Activated CD4-positive, alpha-beta memory T cell treated with anti-CD3 and anti-CD28 coated beads, Interleukin-2, amount 10 ng/mL, durations not matched to agents 7 days and 5 days (primary cell): ENCODE results near the gene PTPRM. TPM values are rescaled to one million over a fixed set of nuclear protein-coding genes. Genes with fewer than 3 reads are reported as not detected.
"Not testable (repeated sequence)": the region's sequence is repeated elsewhere in the genome, so short reads cannot be mapped to it uniquely, and the experiment has no call there.

Experiments
- CTCF ChIA-PET: fragments of 350-600 bp; sonication (Branson Sonifier 250); formaldehyde crosslinking; loops from one replicate; lab custom pipeline; 2021; ENCODE audit warnings: antibody characterized with exemption, inconsistent platforms; lab: Charles Lee
- POLR2A ChIA-PET: fragments of 350-600 bp; sonication (Branson Sonifier 250); formaldehyde crosslinking; loops from one replicate; lab custom pipeline; 2021; ENCODE audit warnings: antibody characterized with exemption; lab: Charles Lee
- DNase-seq: peaks from one replicate; pipeline ENCODE4 v3.0.0-alpha.2; 2020
- H3K27ac Mint-ChIP-seq: one replicate; pipeline ENCODE4 v1.8.0; 2021; ENCODE audit warnings: mild to moderate bottlenecking, mixed read lengths
- H3K27me3 Mint-ChIP-seq: one replicate; pipeline ENCODE4 v1.8.0; 2021; ENCODE audit warnings: mixed read lengths
- H3K36me3 Mint-ChIP-seq: one replicate; pipeline ENCODE4 v1.8.0; 2021; ENCODE audit warnings: low read depth, mixed read lengths
- H3K4me1 Mint-ChIP-seq: one replicate; pipeline ENCODE4 v1.8.0; 2021; ENCODE audit warnings: mixed read lengths
- H3K4me3 Mint-ChIP-seq: one replicate; pipeline ENCODE4 v1.8.0; 2021; ENCODE audit warnings: mild to moderate bottlenecking, mixed read lengths
- H3K9me3 Mint-ChIP-seq: one replicate; pipeline ENCODE4 v1.8.0; 2021; ENCODE audit warnings: mixed read lengths
- total RNA-seq, 2 experiments: library from RNA; stranded (reverse); gene quantifications; one replicate each; pipeline ENCODE4 v1.2.3, GENCODE V29; 2021

Gene PTPRM
- total RNA-seq, 2 experiments from 2014 or later = 9.3 to 12.3 TPM

DNA sequence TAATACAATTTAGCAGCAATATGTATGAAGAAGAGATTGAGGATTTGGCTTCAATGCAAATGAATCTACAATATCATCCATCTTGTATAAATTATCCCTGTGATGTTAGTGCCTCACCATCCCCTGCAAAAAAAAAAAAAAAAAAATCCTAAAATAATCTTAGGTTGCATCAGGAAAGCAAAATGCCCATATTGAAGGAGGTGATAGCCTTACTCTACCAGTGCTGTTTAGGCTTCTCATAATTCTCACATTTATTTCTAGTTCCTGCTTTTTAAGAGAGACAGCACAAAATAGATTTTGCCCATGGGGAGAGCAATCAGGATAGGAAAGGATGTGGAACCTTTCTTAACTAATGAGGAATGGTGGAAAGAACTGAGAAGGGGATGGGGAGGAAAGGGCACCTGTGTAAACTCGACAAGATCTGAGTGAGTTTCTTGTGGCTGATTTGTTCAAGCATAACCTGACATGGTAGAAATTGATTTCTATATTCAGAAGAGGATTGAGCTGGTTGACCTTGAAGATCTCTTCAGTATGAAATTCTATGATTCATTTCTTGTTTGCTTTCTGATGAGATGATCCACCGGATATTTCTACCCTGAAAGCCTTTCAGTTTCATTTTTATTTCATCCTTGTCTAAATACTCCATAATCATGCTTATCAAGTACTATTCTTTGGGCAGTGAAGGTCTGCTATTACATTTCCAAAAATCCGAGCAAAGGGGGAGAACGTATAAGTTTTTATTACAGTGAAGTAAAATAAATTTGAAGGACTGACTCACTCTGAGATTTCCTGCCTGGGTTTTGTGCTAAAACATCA, 391.2 kb downstream of the PTPRM start:
- POLR2A ChIA-PET = interaction anchor here (1.4 kb wide), 1 partner anchor 11 kb away, joined by 3 read pairs; no protein-coding TSS in a partner anchor
- Mint-ChIP-seq H3K4me1 (peaks cover 43% of the 10 kb centered on the region), H3K36me3 (no peaks in the 10 kb centered on the region), H3K4me3 (peak overlapping the region; percentile 70), H3K9me3 (peaks cover 4% of the 10 kb centered on the region), H3K27ac (peak overlapping the region; percentile 88), H3K27me3 (no peaks in the 10 kb centered on the region)
- CTCF ChIA-PET = interaction anchor here (0.7 to 1.2 kb wide), 2 partner anchors 8 to 11 kb away, joined by 3 to 7 read pairs; no protein-coding TSS in a partner anchor
- DNase-seq = no peak

GRCh38 chr18:7958897-7959146, 391.7 kb downstream of the PTPRM start:
- H3K9me3 Mint-ChIP-seq = peaks cover 4% of the 10 kb centered on the region
- ChIA-PET POLR2A (interaction anchor here (1.4 kb wide), 1 partner anchor 11 kb away, joined by 3 read pairs; no protein-coding TSS in a partner anchor), CTCF (interaction anchor here (0.7 to 1.2 kb wide), 3 partner anchors 8 to 11 kb away, joined by 3 to 7 read pairs (median 3); no protein-coding TSS in a partner anchor)
- H3K27me3 Mint-ChIP-seq = no peaks in the 10 kb centered on the region
- no peaks in the 10 kb centered on the region for H3K36me3 Mint-ChIP-seq
- H3K4me1 Mint-ChIP-seq = peaks cover 38% of the 10 kb centered on the region
- H3K4me3 Mint-ChIP-seq = peak overlapping the region; percentile 70
- no peak for DNase-seq
- H3K27ac Mint-ChIP-seq = peak overlapping the region; percentile 88

- DNase-seq, H3K9me3 Mint-ChIP-seq, H3K27ac Mint-ChIP-seq, H3K27me3 Mint-ChIP-seq, H3K36me3 Mint-ChIP-seq, H3K4me1 Mint-ChIP-seq, H3K4me3 Mint-ChIP-seq, CTCF ChIA-PET, POLR2A ChIA-PET: not testable (repeated sequence)
These were observed 399.6 kb downstream of the PTPRM start for GRCh38 chr18:7966682-7967081.

GRCh38 chr18:7974200-7974874, 407.2 kb downstream of the PTPRM start:
- Mint-ChIP-seq H3K9me3 (peaks cover 2% of the 10 kb centered on the region), H3K4me3 (no peak overlapping the region), H3K27ac (no peak overlapping the region), H3K36me3 (no peaks in the 10 kb centered on the region), H3K27me3 (no peaks in the 10 kb centered on the region), H3K4me1 (no peaks in the 10 kb centered on the region)
- no peak for DNase-seq
- ChIA-PET POLR2A (no interaction called here), CTCF (no interaction called here)

DNA sequence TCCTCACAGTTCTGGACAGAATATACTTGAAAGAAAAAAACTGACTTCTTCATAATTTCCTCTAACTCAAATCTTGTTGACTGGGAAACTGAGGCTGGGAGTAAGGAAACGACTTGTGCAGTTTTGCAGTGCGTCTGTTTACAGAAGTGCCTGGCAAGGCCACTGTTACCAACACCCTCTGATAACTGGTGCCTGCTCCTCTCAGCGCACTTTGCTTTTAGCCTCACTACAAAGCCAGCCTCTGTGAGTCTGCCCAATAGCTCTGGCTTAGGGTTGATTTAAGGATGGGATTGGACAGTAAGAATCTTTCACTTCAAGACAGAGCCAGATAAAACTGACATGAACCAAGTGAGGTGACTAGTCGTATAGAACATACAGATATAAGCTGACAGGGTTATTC, 410.8 kb downstream of the PTPRM start:
- no peaks in the 10 kb centered on the region for H3K27me3 Mint-ChIP-seq
- CTCF ChIA-PET = no interaction called here

DNA sequence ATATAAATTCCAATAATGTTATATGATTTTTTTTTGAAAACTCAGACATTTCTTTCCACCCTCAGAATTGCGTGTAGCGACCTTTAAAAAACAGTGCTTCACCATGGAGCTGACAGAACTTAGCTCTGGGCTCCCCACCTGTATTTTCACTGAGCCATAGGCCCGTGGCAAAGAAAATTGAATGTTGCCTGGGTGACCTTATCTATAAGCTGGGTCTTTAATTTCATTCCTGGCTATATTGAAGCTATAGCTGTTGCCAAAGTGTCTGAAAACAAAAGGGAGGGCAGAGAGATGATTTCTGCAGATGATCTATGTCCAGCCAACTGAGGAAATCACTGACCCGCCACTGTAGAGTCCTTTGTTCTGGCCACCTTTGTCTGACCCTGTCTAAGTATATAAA, 411.7 kb downstream of the PTPRM start:
- peaks cover 5% of the 10 kb centered on the region for H3K9me3 Mint-ChIP-seq
- H3K4me1 Mint-ChIP-seq = no peaks in the 10 kb centered on the region
- H3K36me3 Mint-ChIP-seq = no peaks in the 10 kb centered on the region
- DNase-seq = no peak
- H3K4me3 Mint-ChIP-seq = no peak overlapping the region
- ChIA-PET CTCF (no interaction called here), POLR2A (no interaction called here)
- no peak overlapping the region for H3K27ac Mint-ChIP-seq
- H3K27me3 Mint-ChIP-seq = no peaks in the 10 kb centered on the region

More for the DNA sequence above, 410.8 kb downstream of the PTPRM start:
- no peak for DNase-seq
- H3K27ac Mint-ChIP-seq = no peak overlapping the region
- no peak overlapping the region for H3K4me3 Mint-ChIP-seq
- H3K9me3 Mint-ChIP-seq = peaks cover 5% of the 10 kb centered on the region
- POLR2A ChIA-PET = no interaction called here
- no peaks in the 10 kb centered on the region for H3K36me3 Mint-ChIP-seq
- no peaks in the 10 kb centered on the region for H3K4me1 Mint-ChIP-seq

DNA sequence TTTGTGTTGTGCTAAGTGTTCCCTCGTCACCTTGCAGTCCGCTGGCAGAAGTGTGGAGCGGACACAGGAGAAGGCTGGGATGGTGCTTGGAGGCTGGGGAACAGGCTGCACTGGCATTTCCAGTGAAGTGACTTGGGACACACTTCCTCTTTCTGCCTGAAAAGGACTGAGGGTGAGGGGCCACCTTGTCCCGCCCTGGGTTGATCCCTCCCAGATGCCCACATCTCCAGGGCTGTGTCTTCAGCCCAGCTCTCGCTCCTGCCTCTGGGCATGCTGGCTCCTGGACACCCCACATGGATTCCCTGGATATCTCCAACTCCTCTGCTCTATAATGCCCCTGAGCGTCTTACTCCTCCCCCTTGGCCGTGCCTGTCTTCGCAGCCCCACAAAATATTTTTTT, 412.6 kb downstream of the PTPRM start:
- ChIA-PET POLR2A (no interaction called here), CTCF (interaction anchor here (0.6 kb wide), 1 partner anchor 403 kb away, joined by 3 read pairs; no protein-coding TSS in a partner anchor)
- Mint-ChIP-seq H3K27me3 (no peaks in the 10 kb centered on the region), H3K36me3 (no peaks in the 10 kb centered on the region), H3K27ac (no peak overlapping the region), H3K9me3 (peaks cover 5% of the 10 kb centered on the region), H3K4me3 (no peak overlapping the region), H3K4me1 (no peaks in the 10 kb centered on the region)
- DNase-seq = no peak

GRCh38 chr18:7980136-7980535, 413.0 kb downstream of the PTPRM start:
- Mint-ChIP-seq H3K4me1 (no peaks in the 10 kb centered on the region), H3K4me3 (no peak overlapping the region), H3K27me3 (no peaks in the 10 kb centered on the region), H3K36me3 (no peaks in the 10 kb centered on the region), H3K9me3 (peaks cover 5% of the 10 kb centered on the region), H3K27ac (no peak overlapping the region)
- DNase-seq = no peak
- ChIA-PET CTCF (no interaction called here), POLR2A (no interaction called here)

GRCh38 chr18:7980656-7981055, 413.5 kb downstream of the PTPRM start:
- POLR2A ChIA-PET = no interaction called here
- H3K36me3 Mint-ChIP-seq = no peaks in the 10 kb centered on the region
- DNase-seq = no peak

GRCh38 chr18:7982216-7982615, 415.1 kb downstream of the PTPRM start:
- H3K9me3 Mint-ChIP-seq = peaks cover 3% of the 10 kb centered on the region
- H3K27ac Mint-ChIP-seq = no peak overlapping the region
- DNase-seq = no peak
- ChIA-PET POLR2A (no interaction called here), CTCF (interaction anchor here (0.8 kb wide), 1 partner anchor 9 kb away, joined by 3 read pairs; no protein-coding TSS in a partner anchor)
- H3K4me1 Mint-ChIP-seq = no peaks in the 10 kb centered on the region
- no peaks in the 10 kb centered on the region for H3K27me3 Mint-ChIP-seq
- no peak overlapping the region for H3K4me3 Mint-ChIP-seq
- no peaks in the 10 kb centered on the region for H3K36me3 Mint-ChIP-seq

More at GRCh38 chr18:7980656-7981055, 413.5 kb downstream of the PTPRM start:
- Mint-ChIP-seq H3K27ac (no peak overlapping the region), H3K9me3 (peaks cover 5% of the 10 kb centered on the region), H3K4me3 (no peak overlapping the region), H3K4me1 (no peaks in the 10 kb centered on the region), H3K27me3 (no peaks in the 10 kb centered on the region)
- CTCF ChIA-PET = no interaction called here

GRCh38 chr18:7987284-7987976, 420.3 kb downstream of the PTPRM start:
- no peak for DNase-seq
- Mint-ChIP-seq H3K27ac (no peak overlapping the region), H3K9me3 (peaks cover 4% of the 10 kb centered on the region), H3K36me3 (no peaks in the 10 kb centered on the region), H3K4me1 (no peaks in the 10 kb centered on the region), H3K27me3 (no peaks in the 10 kb centered on the region), H3K4me3 (no peak overlapping the region)
- ChIA-PET CTCF (no interaction called here), POLR2A (no interaction called here)

- POLR2A ChIA-PET = no interaction called here
- H3K9me3 Mint-ChIP-seq = peaks cover 4% of the 10 kb centered on the region
- H3K36me3 Mint-ChIP-seq = no peaks in the 10 kb centered on the region
- CTCF ChIA-PET = no interaction called here
- H3K4me1 Mint-ChIP-seq = no peaks in the 10 kb centered on the region
- no peaks in the 10 kb centered on the region for H3K27me3 Mint-ChIP-seq
- H3K27ac Mint-ChIP-seq = no peak overlapping the region
- no peak for DNase-seq
- no peak overlapping the region for H3K4me3 Mint-ChIP-seq
These were observed 423.6 kb downstream of the PTPRM start for GRCh38 chr18:7990670-7991069.

DNA sequence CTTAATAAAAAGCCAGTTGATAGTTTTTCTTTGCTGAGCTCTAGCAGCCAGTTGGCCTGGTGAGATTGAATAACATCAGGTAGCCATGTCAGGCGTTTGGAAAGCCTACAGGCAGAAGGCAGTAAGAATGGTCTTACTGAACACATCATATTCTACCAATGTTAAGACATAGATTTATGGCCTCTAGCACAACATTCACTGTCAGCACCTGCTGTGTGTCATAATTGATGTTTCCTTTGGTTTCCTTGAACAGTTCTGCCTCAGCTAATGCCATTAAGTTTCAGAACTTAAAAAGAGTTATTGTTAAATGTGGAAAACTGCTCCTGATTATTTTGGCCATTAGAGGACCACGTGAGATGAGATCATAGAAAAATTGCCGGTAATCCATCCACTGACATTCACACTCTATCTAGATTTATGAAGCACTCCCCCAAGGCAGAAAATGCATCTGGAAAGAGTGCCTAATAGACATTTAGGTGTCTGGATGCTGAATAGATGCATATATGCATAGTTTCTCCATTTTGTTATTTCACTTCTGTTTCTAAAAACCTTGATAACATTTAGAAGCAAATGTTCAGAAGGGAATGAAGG, 434.7 kb downstream of the PTPRM start:
- POLR2A ChIA-PET = no interaction called here
- Mint-ChIP-seq H3K4me1 (no peaks in the 10 kb centered on the region), H3K27ac (no peak overlapping the region), H3K9me3 (peaks cover 6% of the 10 kb centered on the region), H3K4me3 (no peak overlapping the region), H3K36me3 (no peaks in the 10 kb centered on the region), H3K27me3 (no peaks in the 10 kb centered on the region)
- CTCF ChIA-PET = no interaction called here
- no peak for DNase-seq
